ENCODE data around the gene ZCCHC7.
"Not testable (repeated sequence)": the region's sequence is repeated elsewhere in the genome, so short reads cannot be mapped to it uniquely, and the experiment has no call there.

Gene ZCCHC7

GRCh38 chr9:37382161-37382981, 262.0 kb downstream of the ZCCHC7 start:
- no peak for DNase-seq

GRCh38 chr9:37382982-37383357, 262.6 kb downstream of the ZCCHC7 start:
- DNase-seq = no peak

GRCh38 chr9:37383393-37383792, 263.0 kb downstream of the ZCCHC7 start:
- no peak for DNase-seq

- no peak for DNase-seq
Measured at GRCh38 chr9:37383876-37384746, 263.7 kb downstream of the ZCCHC7 start.

GRCh38 chr9:37385286-37385685, 264.9 kb downstream of the ZCCHC7 start:
- DNase-seq = no peak

GRCh38 chr9:37386988-37387387, 266.6 kb downstream of the ZCCHC7 start:
- no peak for DNase-seq

- DNase-seq = no peak
Measured at GRCh38 chr9:37390759-37391158, 270.4 kb downstream of the ZCCHC7 start.

- no peak for DNase-seq
Measured at GRCh38 chr9:37392272-37392671, 271.9 kb downstream of the ZCCHC7 start.

GRCh38 chr9:37395229-37395628, 274.9 kb downstream of the ZCCHC7 start:
- no peak for DNase-seq

GRCh38 chr9:37395663-37396062, 275.3 kb downstream of the ZCCHC7 start:
- DNase-seq = no peak

GRCh38 chr9:37397948-37398347, 277.6 kb downstream of the ZCCHC7 start:
- not testable (repeated sequence) for DNase-seq

GRCh38 chr9:37398464-37399025, 278.2 kb downstream of the ZCCHC7 start:
- DNase-seq = no peak

- no peak for DNase-seq
Measured at GRCh38 chr9:37399336-37399735, 279.0 kb downstream of the ZCCHC7 start.

GRCh38 chr9:37404590-37404989, 284.2 kb downstream of the ZCCHC7 start:
- DNase-seq = no peak

- DNase-seq = no peak
Measured at GRCh38 chr9:37405350-37405749, 285.0 kb downstream of the ZCCHC7 start.

GRCh38 chr9:37405764-37406380, 285.5 kb downstream of the ZCCHC7 start:
- DNase-seq = no peak

GRCh38 chr9:37406603-37407401, 286.4 kb downstream of the ZCCHC7 start:
- no peak for DNase-seq

GRCh38 chr9:37407468-37407867, 287.1 kb downstream of the ZCCHC7 start:
- DNase-seq = no peak

Measured in DMS79 treated with DMSO at 0.1 percent for 48 hours (cell line).